ENCODE results near the gene FAM13C. TPM values are rescaled to one million over a fixed set of nuclear protein-coding genes. Genes with fewer than 3 reads are reported as not detected.

The FAM13C gene
- total RNA-seq, 3 donors from 2014 or later, result 6.9 to 17.8 (median 13.9) TPM

- Histone ChIP-seq H3K27ac (no peak overlapping the region), H3K4me1 (no peaks in the 10 kb centered on the region), H3K36me3 (no peaks in the 10 kb centered on the region), H3K27me3 (no peaks in the 10 kb centered on the region), H3K9me3 (peaks cover 0 to 21% of the 10 kb centered on the region in 2 donors), H3K4me3 (no peak overlapping the region)
- TF ChIP-seq, protein P1, sequence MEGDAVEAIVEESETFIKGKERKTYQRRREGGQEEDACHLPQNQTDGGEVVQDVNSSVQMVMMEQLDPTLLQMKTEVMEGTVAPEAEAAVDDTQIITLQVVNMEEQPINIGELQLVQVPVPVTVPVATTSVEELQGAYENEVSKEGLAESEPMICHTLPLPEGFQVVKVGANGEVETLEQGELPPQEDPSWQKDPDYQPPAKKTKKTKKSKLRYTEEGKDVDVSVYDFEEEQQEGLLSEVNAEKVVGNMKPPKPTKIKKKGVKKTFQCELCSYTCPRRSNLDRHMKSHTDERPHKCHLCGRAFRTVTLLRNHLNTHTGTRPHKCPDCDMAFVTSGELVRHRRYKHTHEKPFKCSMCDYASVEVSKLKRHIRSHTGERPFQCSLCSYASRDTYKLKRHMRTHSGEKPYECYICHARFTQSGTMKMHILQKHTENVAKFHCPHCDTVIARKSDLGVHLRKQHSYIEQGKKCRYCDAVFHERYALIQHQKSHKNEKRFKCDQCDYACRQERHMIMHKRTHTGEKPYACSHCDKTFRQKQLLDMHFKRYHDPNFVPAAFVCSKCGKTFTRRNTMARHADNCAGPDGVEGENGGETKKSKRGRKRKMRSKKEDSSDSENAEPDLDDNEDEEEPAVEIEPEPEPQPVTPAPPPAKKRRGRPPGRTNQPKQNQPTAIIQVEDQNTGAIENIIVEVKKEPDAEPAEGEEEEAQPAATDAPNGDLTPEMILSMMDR (IDR thresholded peaks at IDR 0.05), result no peak
- TF ChIP-seq POLR2AphosphoS5 (IDR thresholded peaks at IDR 0.05) (no peak), POLR2A (IDR thresholded peaks at IDR 0.05) (no peak)
- intact Hi-C loops (cut with DNase I; ENCODE audit: low total_unique reads), result no loop called here
- no peak for DNase-seq (ENCODE audit: low spot score in 2 of 2)
Measured at GRCh38 chr10:59395984-59396383, 33.6 kb upstream of the FAM13C start.

DNA sequence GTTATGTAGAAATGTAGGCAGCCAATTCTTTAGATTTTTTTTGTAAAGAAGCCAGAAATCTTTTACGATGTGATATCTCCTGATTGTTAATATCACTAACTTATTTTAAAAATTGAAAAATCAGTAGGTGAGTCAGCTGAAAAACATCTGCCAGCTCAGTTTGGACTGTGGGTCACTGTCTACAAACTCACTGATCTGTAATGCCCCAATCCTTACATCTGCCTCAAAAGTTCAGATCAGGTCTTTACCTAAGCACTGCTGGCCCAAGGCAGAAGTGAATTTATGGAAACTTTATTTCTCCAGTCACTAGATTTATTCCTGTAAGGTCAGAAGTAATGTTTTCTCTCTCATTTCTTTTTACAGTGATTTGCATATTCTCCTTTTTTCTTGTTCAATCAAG is 31.0 kb upstream of the FAM13C start:
- intact Hi-C loops (cut with DNase I; ENCODE audit: low total_unique reads), result no loop called here
- Histone ChIP-seq H3K4me3 (no peak overlapping the region), H3K36me3 (no peaks in the 10 kb centered on the region), H3K9me3 (peaks cover 0 to 9% of the 10 kb centered on the region in 2 donors), H3K4me1 (no peaks in the 10 kb centered on the region), H3K27me3 (no peaks in the 10 kb centered on the region), H3K27ac (no peak overlapping the region)
- TF ChIP-seq POLR2A (IDR thresholded peaks at IDR 0.05) (no peak), POLR2AphosphoS5 (IDR thresholded peaks at IDR 0.05) (no peak)
- TF ChIP-seq, protein P1 (IDR thresholded peaks at IDR 0.05), result no peak
- no peak for DNase-seq (ENCODE audit: low spot score in 2 of 2)

DNA sequence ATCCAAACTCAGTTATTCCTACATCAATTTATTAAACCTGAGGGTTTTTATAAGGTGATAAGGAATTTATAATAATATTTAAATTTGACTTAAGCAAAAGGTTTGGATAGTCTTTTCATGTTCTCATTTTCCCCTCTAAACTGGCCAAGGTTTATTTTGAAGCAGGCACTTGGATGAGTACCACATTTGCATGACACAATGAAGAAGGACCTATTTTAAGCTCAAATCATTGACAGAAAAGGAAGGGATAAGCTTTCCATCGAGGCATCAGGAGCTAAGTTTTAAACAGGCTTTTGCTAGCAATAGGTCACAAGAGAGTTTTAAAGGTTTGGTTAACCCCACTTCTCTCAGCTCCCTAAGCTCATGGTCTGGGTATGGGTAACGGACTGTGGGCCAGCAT is 28.7 kb upstream of the FAM13C start:
- Histone ChIP-seq H3K9me3 (no peaks in the 10 kb centered on the region), H3K27ac (no peak overlapping the region), H3K27me3 (no peaks in the 10 kb centered on the region), H3K4me3 (no peak overlapping the region), H3K36me3 (no peaks in the 10 kb centered on the region), H3K4me1 (no peaks in the 10 kb centered on the region)
- no peak for DNase-seq (ENCODE audit: low spot score in 2 of 2)
- intact Hi-C loops (cut with DNase I; ENCODE audit: low total_unique reads), result no loop called here
- TF ChIP-seq, protein P1 (IDR thresholded peaks at IDR 0.05), result no peak
- no peak for TF ChIP-seq POLR2A (IDR thresholded peaks at IDR 0.05)
- no peak for TF ChIP-seq POLR2AphosphoS5 (IDR thresholded peaks at IDR 0.05)

DNA sequence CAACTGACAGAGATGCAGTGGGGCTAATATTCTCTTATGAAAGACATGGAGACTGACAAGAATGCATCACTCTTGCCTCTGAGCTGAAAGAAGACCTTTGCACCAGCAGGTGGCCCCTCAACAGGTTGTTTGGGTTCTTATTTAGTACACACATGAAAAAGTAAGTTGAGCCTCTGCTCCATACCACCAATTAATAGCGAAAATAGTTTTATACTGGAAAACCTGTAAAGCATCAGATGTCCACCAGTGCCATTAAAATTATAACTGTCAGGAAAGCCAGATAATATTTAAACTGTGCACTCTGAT is 26.3 kb upstream of the FAM13C start:
- H3K9me3 ChIP-seq, result no peaks in the 10 kb centered on the region
- H3K27ac ChIP-seq, result no peak overlapping the region
- TF ChIP-seq POLR2A (IDR thresholded peaks at IDR 0.05) (no peak), POLR2AphosphoS5 (IDR thresholded peaks at IDR 0.05) (no peak)
- TF ChIP-seq, protein P1 (IDR thresholded peaks at IDR 0.05), result no peak
- H3K4me3 ChIP-seq, result no peak overlapping the region
- no peak for DNase-seq (ENCODE audit: low spot score in 2 of 2)
- intact Hi-C loops (cut with DNase I; ENCODE audit: low total_unique reads), result no loop called here
- no peaks in the 10 kb centered on the region for H3K27me3 ChIP-seq
- no peaks in the 10 kb centered on the region for H3K4me1 ChIP-seq
- H3K36me3 ChIP-seq, result no peaks in the 10 kb centered on the region

- intact Hi-C loops (cut with DNase I; ENCODE audit: low total_unique reads), result no loop called here
- no peak for DNase-seq (ENCODE audit: low spot score in 2 of 2)
- H3K27ac ChIP-seq, result no peak overlapping the region
- H3K4me3 ChIP-seq, result no peak overlapping the region
- TF ChIP-seq, protein P1 (IDR thresholded peaks at IDR 0.05), result no peak
- TF ChIP-seq POLR2AphosphoS5 (IDR thresholded peaks at IDR 0.05), result no peak
- no peak for TF ChIP-seq POLR2A (IDR thresholded peaks at IDR 0.05)
- no peaks in the 10 kb centered on the region for H3K36me3 ChIP-seq
- H3K27me3 ChIP-seq, result no peaks in the 10 kb centered on the region
- no peaks in the 10 kb centered on the region for H3K9me3 ChIP-seq
- no peaks in the 10 kb centered on the region for H3K4me1 ChIP-seq
Measured at GRCh38 chr10:59387951-59388670, 25.8 kb upstream of the FAM13C start.
